Neural progenitor cell (in vitro differentiated cells): Measurements from ENCODE around the gene ABCA10.

Experiments
- CTCF ChIP-seq: fragments of 200-600 bp; sonication (generic); IDR thresholded peaks from 2 replicates; pipeline ENCODE4 v1.5.1; 2017; ENCODE audit warnings: antibody characterized with exemption, mild to moderate bottlenecking
- EZH2 ChIP-seq: fragments of 200-600 bp; sonication (generic); IDR thresholded peaks from 2 replicates; pipeline ENCODE4 v1.6.1; 2017; ENCODE audit warnings: antibody characterized with exemption, mild to moderate bottlenecking, moderate library complexity
- EZH2phosphoT487 ChIP-seq: fragments of 200-600 bp; sonication (generic); IDR thresholded peaks from 2 replicates; pipeline ENCODE4 v1.6.1; 2017; ENCODE audit warnings: antibody characterized with exemption

GRCh38 chr17:69271023-69271422, 42.4 kb upstream of the ABCA10 start:
- TF ChIP-seq CTCF: no peak
- no peak for TF ChIP-seq EZH2
- TF ChIP-seq EZH2phosphoT487: no peak
